ENCODE results near the gene MT1HL1. TPM values are rescaled to one million over a fixed set of nuclear protein-coding genes. Genes with fewer than 3 reads are reported as not detected.

The MT1HL1 gene
- polyA plus RNA-seq, 1 experiment: not detected

GRCh38 chr1:236963920-236964319 lies 40.3 kb downstream of the MT1HL1 start:
- TF ChIP-seq CTCF (IDR thresholded peaks at IDR 0.05; ENCODE audit: insufficient read depth, low read depth, low read length): no peak
- DNase-seq (ENCODE audit: low read depth): no peak
- ChIA-PET CTCF (no interaction called here), POLR2A (no interaction called here)
- no peak overlapping the region for H3K4me3 ChIP-seq (ENCODE audit: low read depth, low read length)
- H3K27me3 ChIP-seq (ENCODE audit: control insufficient read depth, insufficient read depth, low read length): no peaks in the 10 kb centered on the region
- no peaks in the 10 kb centered on the region for H3K36me3 ChIP-seq (ENCODE audit: control insufficient read depth, insufficient read depth, low read length)

GRCh38 chr1:236959112-236959511 lies 45.1 kb downstream of the MT1HL1 start:
- ChIA-PET CTCF (no interaction called here), POLR2A (no interaction called here)
- no peak for TF ChIP-seq CTCF (IDR thresholded peaks at IDR 0.05; ENCODE audit: insufficient read depth, low read depth, low read length)
- Histone ChIP-seq H3K4me3 (ENCODE audit: low read depth, low read length) (no peak overlapping the region), H3K27me3 (ENCODE audit: control insufficient read depth, insufficient read depth, low read length) (no peaks in the 10 kb centered on the region), H3K36me3 (ENCODE audit: control insufficient read depth, insufficient read depth, low read length) (no peaks in the 10 kb centered on the region)
- DNase-seq (ENCODE audit: low read depth): no peak

GRCh38 chr1:236957235-236957634 lies 47.0 kb downstream of the MT1HL1 start:
- Histone ChIP-seq H3K27me3 (ENCODE audit: control insufficient read depth, insufficient read depth, low read length) (no peaks in the 10 kb centered on the region), H3K4me3 (ENCODE audit: low read depth, low read length) (no peak overlapping the region), H3K36me3 (ENCODE audit: control insufficient read depth, insufficient read depth, low read length) (no peaks in the 10 kb centered on the region)
- ChIA-PET POLR2A (no interaction called here), CTCF (no interaction called here)
- TF ChIP-seq CTCF (IDR thresholded peaks at IDR 0.05; ENCODE audit: insufficient read depth, low read depth, low read length): no peak
- DNase-seq (ENCODE audit: low read depth): no peak

Other genes with a start within 250 kb of the MT1HL1 start
- gene MTR, start 209.1 kb downstream of the MT1HL1 start, polyA plus RNA-seq (2011; rRNA removed): 5.3 and 10.5 TPM in 2 replicates
- not detected in 2 replicates for gene RYR2, start 37.7 kb upstream of the MT1HL1 start, polyA plus RNA-seq (2011; rRNA removed)